ENCODE measurements around the gene BBS1. TPM values are rescaled to one million over a fixed set of nuclear protein-coding genes. Genes with fewer than 3 reads are reported as not detected.

The BBS1 gene
- total RNA-seq, 2 experiments from 2014 or later: 14.7 to 15.7 TPM

GRCh38 chr11:66509131-66509561 is 1.3 kb upstream of the BBS1 start:
- Histone ChIP-seq H3K4me3 (ENCODE audit: low read depth, low read length, poor library complexity, severe bottlenecking) (no peak overlapping the region), H4K20me1 (ENCODE audit: insufficient read depth, low read length) (no peaks in the 10 kb centered on the region), H3K4me1 (ENCODE audit: insufficient read depth, low read length, poor library complexity, severe bottlenecking) (peaks cover 4% of the 10 kb centered on the region), H3K4me2 (ENCODE audit: low read length) (no peak overlapping the region), H3K9me3 (ENCODE audit: low read length) (no peaks in the 10 kb centered on the region), H3K9me2 (ENCODE audit: insufficient read depth, low read length) (no peaks in the 10 kb centered on the region), H3K79me2 (ENCODE audit: insufficient read depth, low read depth, low read length) (no peaks in the 10 kb centered on the region), H2AFZ (ENCODE audit: low read length) (no peak overlapping the region), H3K27ac (ENCODE audit: low read depth, low read length, poor library complexity, severe bottlenecking) (no peak overlapping the region), H3K36me3 (ENCODE audit: insufficient read depth, low read length) (peaks cover 19% of the 10 kb centered on the region)
- POLR2A ChIA-PET: interaction anchor here (1.1 kb wide), 1 partner anchor 7 kb away, joined by 3 read pairs; no protein-coding TSS in a partner anchor
- no peak for DNase-seq (ENCODE audit: low spot score)
- TF ChIP-seq CTCF (conservative IDR thresholded peaks at IDR 0.05; ENCODE audit: low read length) (no peak), EZH2phosphoT487 (IDR thresholded peaks at IDR 0.05; ENCODE audit: borderline replicate concordance, low read depth, low read length) (no peak)
- intact Hi-C loops (cut with micrococcal nuclease; ENCODE audit: unreplicated experiment): no loop called here
- no TSS peak for BruUV-seq (replicated peaks)
- CTCF ChIA-PET (ENCODE audit: unreplicated experiment): no interaction called here

- TF ChIP-seq CTCF (conservative IDR thresholded peaks at IDR 0.05; ENCODE audit: low read length) (no peak), EZH2phosphoT487 (IDR thresholded peaks at IDR 0.05; ENCODE audit: borderline replicate concordance, low read depth, low read length) (no peak)
- no peak overlapping the region for H3K27ac ChIP-seq (ENCODE audit: low read depth, low read length, poor library complexity, severe bottlenecking)
- H3K4me1 ChIP-seq (ENCODE audit: insufficient read depth, low read length, poor library complexity, severe bottlenecking): peaks cover 4% of the 10 kb centered on the region
- intact Hi-C loops (cut with micrococcal nuclease; ENCODE audit: unreplicated experiment): no loop called here
- ChIA-PET CTCF (ENCODE audit: unreplicated experiment) (no interaction called here), POLR2A (interaction anchor here (0.5 kb wide), 1 partner anchor 27 kb away, joined by 3 read pairs; no protein-coding TSS in a partner anchor)
- peak overlapping the region; percentile 72 for H3K4me3 ChIP-seq (ENCODE audit: low read depth, low read length, poor library complexity, severe bottlenecking)
- peaks cover 4% of the 10 kb centered on the region; the same call in 1 of the 2 replicates for H3K36me3 ChIP-seq (ENCODE audit: insufficient read depth, low read length)
- no peaks in the 10 kb centered on the region for H3K79me2 ChIP-seq (ENCODE audit: insufficient read depth, low read depth, low read length)
- H4K20me1 ChIP-seq (ENCODE audit: insufficient read depth, low read length): no peaks in the 10 kb centered on the region
- peak overlapping the region; percentile 82; the same call in 1 of the 2 replicates for H2AFZ ChIP-seq (ENCODE audit: low read length)
- DNase-seq (ENCODE audit: low spot score): no peak
- BruUV-seq (replicated peaks): no TSS peak
- peak overlapping the region; percentile 73 for H3K4me2 ChIP-seq (ENCODE audit: low read length)
- no peaks in the 10 kb centered on the region for H3K9me3 ChIP-seq (ENCODE audit: low read length)
- no peaks in the 10 kb centered on the region for H3K9me2 ChIP-seq (ENCODE audit: insufficient read depth, low read length)
These were observed 530 bp downstream of the BBS1 start for GRCh38 chr11:66510990-66511339.

GRCh38 chr11:66523611-66524010 is 13.2 kb downstream of the BBS1 start:
- no peak overlapping the region for H3K4me3 ChIP-seq (ENCODE audit: low read depth, low read length, poor library complexity, severe bottlenecking)
- BruUV-seq (replicated peaks): no TSS peak
- no peak overlapping the region for H3K4me2 ChIP-seq (ENCODE audit: low read length)
- no peak for DNase-seq (ENCODE audit: low spot score)
- POLR2A ChIA-PET: interaction anchor here (0.7 kb wide), 1 partner anchor 8 kb away, joined by 4 read pairs; no protein-coding TSS in a partner anchor
- intact Hi-C loops (cut with micrococcal nuclease; ENCODE audit: unreplicated experiment): no loop called here
- no peaks in the 10 kb centered on the region for H3K9me2 ChIP-seq (ENCODE audit: insufficient read depth, low read length)
- H3K36me3 ChIP-seq (ENCODE audit: insufficient read depth, low read length): no peaks in the 10 kb centered on the region; the same call in 1 of the 2 replicates
- no peak overlapping the region for H3K27ac ChIP-seq (ENCODE audit: low read depth, low read length, poor library complexity, severe bottlenecking)
- H4K20me1 ChIP-seq (ENCODE audit: insufficient read depth, low read length): no peaks in the 10 kb centered on the region
- CTCF ChIA-PET (ENCODE audit: unreplicated experiment): no interaction called here
- H3K79me2 ChIP-seq (ENCODE audit: insufficient read depth, low read depth, low read length): no peaks in the 10 kb centered on the region
- no peak overlapping the region for H2AFZ ChIP-seq (ENCODE audit: low read length)
- H3K4me1 ChIP-seq (ENCODE audit: insufficient read depth, low read length, poor library complexity, severe bottlenecking): no peaks in the 10 kb centered on the region
- no peaks in the 10 kb centered on the region for H3K9me3 ChIP-seq (ENCODE audit: low read length)
- no peak for TF ChIP-seq CTCF (conservative IDR thresholded peaks at IDR 0.05; ENCODE audit: low read length)
- no peak for TF ChIP-seq EZH2phosphoT487 (IDR thresholded peaks at IDR 0.05; ENCODE audit: borderline replicate concordance, low read depth, low read length)
